Activated effector memory CD4-positive, alpha-beta T cell treated with anti-CD3 and anti-CD28 coated beads, Interleukin-2, amount 50 U/mL, for 16 hours (primary cell): ENCODE data around the gene CCDC106.

Source experiments
- DNase-seq: peaks from one replicate; pipeline ENCODE4 v3.0.0-alpha.2; 2020

The CCDC106 gene

DNA sequence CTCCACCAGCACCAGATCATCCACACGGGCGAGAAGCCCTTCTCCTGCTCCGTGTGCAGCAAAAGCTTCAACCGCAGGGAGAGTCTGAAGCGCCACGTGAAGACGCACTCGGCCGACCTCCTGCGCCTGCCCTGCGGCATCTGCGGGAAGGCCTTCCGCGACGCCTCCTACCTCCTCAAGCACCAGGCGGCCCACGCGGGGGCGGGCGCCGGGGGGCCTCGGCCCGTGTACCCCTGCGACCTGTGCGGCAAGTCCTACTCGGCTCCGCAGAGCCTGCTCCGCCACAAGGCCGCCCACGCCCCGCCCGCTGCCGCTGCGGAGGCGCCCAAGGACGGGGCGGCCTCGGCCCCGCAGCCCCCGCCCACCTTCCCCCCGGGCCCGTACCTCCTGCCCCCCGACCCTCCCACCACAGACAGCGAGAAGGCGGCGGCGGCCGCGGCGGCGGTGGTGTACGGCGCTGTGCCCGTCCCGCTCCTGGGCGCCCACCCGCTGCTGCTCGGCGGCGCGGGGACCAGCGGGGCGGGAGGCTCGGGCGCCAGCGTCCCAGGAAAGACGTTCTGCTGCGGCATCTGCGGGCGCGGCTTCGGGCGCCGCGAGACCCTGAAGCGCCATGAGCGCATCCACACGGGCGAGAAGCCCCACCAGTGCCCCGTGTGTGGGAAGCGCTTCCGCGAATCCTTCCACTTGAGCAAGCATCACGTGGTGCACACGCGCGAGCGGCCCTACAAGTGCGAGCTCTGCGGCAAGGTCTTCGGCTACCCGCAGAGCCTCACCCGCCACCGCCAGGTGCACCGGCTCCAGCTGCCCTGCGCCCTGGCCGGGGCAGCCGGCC lies 33.1 kb upstream of the CCDC106 start:
- DNase-seq = no peak

DNA sequence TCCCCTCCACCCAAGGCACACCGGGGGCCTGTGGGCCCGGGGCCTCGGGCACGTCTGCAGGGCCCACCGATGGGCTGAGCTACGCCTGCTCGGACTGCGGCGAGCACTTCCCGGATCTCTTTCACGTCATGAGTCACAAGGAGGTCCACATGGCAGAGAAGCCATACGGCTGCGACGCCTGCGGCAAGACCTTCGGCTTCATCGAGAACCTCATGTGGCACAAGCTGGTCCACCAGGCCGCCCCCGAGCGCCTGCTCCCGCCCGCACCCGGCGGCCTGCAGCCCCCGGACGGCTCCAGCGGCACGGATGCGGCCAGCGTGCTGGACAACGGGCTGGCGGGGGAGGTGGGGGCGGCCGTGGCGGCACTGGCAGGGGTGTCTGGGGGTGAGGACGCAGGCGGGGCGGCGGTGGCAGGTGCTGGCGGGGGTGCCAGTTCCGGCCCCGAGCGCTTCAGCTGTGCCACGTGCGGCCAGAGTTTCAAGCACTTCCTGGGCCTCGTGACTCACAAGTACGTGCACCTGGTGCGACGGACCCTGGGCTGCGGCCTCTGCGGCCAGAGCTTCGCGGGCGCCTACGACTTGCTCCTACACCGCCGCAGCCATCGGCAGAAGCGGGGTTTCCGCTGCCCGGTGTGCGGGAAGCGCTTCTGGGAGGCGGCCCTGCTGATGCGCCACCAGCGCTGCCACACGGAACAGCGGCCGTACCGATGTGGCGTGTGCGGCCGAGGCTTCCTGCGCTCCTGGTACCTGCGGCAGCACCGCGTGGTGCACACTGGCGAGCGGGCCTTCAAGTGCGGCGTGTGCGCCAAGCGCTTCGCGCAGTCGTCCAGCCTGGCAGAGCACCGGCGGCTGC lies 32.2 kb upstream of the CCDC106 start:
- DNase-seq = no peak

DNA sequence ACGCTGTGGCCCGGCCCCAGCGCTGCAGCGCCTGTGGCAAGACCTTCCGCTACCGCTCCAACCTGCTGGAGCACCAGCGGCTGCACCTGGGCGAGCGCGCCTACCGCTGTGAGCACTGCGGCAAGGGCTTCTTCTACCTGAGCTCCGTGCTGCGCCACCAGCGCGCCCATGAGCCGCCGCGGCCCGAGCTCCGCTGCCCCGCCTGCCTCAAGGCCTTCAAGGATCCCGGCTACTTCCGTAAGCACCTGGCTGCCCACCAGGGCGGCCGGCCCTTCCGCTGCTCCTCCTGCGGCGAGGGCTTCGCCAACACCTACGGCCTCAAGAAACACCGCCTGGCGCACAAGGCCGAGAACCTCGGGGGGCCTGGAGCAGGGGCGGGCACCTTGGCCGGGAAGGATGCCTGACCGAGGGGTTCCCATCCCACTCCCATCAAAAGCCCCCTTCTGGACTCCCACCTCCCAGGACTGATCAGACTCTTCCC lies 31.6 kb upstream of the CCDC106 start:
- DNase-seq = no peak

DNA sequence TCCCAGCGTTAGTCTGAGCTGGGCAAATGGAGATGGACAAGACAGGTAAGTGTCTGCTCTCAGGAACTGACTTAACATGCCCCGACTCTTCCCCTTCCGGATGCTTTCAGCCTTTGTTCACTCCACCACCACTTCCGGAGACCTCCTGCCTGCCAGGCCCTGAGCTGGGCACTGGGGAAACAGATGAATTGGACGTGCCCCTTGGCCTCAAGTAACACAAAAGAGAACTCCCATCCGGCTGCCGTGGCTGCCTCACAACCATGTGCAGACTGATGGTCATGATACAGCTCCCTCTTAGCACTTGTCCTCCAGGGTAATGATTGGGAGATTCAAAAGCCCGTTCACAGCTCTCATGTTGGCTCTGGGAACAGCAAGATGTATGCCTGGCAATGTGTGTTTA lies 30.6 kb upstream of the CCDC106 start:
- DNase-seq = no peak

DNA sequence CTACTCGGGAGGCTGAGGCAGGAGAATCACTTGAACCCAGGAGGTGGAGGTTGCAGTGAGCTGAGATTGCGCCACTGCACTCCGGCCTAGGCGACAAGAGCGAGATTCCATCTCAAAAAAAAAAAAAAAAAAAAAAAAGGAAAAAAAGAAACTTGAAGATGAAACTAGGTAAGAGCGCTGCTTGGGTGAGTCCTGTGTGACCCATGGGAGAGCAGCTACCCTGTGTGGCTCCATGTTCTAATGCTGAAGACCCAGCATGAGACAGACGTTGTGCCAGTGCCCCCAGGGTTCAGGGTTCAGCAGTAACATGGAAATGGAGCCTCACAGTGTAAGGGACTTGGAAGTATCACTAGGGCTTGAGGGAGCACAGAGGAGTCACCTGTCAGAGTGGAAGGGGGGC lies 29.6 kb upstream of the CCDC106 start:
- no peak for DNase-seq

DNA sequence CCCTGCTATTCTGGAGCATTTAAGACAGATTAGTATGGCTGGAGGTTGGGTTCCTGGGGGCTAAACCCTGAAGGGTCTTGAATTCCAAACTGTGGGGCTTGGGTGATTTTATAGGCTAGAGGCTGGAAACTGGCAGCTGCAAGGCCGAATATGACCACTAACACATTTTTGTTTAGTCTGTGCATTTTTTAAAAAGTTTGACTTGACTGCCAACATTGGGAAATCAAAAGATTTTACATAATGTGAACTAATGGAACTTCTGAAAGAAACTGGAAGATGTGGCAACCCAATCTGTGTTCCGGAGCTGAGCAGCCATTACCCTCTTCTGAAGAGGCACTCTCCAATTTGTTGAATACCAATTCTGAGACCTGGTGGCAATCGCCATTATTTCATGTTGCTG lies 28.7 kb upstream of the CCDC106 start:
- no peak for DNase-seq

DNA sequence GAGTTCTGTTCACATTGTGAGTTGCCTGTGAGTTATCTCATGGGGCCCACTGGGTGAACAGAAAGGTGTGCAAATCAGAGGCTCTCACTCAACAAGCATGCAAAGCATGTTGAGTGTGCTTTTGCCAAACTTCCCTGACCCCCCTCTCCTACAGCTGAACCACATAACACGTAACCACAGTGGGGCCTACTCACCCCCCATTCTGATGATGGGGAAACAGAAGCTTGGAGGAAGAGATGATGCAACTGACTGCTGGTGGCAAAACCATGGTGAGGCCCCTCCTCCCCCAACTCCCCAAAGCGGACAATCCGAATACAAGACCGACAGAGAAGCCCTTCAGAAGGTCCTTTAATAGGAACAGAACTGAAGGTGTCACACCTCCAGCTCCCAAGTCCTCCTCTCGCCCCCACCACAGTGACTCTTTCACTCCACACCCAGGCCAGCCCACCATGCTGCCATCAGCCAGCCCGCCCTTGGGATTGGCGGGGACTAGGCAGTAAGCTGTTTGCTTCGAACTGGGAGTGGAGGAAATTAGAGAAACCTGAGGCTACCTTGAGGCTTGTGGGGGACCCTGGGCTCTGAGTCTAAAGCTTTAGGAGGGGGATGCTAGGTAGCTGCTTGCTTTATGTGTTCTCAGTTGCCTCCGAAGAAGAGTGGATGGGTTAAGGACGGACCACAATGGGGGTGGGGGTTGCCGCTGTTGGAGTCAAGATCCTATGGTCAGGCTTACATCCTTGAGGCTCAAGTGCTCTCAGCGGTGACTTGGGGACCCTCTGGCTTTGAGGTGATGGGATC lies 27.4 kb upstream of the CCDC106 start:
- no peak for DNase-seq

DNA sequence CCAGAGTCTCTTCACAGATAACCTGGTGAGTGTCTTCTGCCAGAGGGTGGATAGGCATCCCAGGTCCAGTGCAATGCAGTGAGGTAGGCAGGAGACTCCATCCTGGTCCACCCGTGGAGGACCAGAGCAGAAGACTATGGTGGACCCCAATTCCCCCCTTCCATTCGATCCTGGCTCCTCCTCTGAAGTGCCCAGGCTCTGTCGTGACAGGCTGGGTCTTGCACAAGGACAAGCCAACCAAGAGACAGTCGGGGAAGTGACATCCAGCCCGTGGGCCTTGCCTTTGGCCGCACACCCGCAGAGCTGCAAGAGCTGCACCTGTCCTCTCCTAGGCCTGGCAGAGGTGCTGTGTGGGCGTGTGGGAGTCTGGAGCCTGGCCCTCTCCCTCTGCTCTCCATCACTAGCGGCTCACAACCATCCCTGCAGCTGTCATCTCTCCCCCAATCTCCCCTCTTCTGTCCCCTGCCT lies 26.8 kb upstream of the CCDC106 start:
- no peak for DNase-seq

DNA sequence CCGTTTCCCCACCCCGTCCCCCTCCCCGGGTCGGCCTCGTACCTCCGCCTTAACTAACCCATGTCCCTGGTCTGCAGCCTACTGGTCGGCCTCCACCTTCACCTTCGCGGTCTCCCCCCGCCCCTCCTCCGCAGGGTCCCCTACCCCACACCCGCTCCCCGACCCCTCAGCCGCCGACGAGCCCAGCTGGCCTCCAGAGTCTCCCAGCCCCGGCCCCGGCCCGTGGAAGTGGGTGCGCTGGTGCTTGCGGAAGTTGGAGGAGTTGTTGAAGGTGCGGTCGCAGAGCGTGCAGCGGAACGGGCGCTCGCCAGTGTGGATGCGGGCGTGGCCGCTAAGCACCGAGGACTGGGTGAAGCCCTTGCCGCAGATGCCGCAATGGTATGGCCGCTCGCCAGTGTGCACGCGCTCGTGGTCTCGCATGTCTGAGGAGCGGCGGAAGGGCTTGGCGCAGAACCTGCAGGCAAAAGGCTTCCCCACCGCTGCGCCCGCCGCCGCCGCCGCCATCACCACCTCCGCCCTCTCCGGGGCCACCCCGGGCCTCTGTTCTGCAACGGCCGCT lies 26.3 kb upstream of the CCDC106 start:
- DNase-seq = no peak

DNA sequence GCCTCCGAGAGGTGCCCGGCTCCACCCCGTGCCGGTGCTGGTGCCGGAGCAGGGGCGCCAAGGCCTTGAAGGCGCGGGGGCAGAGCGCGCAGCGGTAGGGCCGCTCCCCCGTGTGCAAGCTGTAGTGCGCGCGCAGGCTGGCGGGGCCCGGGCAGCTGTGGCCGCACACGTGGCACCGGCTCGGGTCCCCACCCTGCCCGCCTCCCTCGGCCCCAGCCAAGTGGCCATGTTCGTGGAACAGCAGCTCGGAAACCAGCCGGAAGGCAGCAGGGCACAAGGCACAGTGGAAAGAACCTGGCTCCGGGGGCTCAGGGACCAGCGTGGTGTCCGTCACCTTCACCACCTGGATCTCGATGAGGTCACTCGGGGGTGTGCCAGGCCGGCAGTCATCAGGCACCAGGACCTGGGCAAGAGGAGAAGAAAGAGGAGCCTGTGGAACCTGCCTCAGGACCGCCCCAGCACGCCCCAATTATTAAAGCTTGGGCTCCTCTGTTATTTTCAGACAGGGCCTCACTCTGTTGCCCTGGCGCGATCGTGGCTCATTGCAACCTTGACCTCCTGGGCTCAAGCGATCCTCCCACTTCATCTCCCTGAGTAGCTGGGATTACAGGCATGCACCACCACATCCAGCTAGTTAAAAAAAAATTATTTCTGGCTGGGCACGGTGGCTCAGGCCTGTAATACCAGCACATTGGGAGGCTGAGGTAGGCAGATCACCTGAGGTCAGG lies 25.6 kb upstream of the CCDC106 start:
- DNase-seq = no peak

DNA sequence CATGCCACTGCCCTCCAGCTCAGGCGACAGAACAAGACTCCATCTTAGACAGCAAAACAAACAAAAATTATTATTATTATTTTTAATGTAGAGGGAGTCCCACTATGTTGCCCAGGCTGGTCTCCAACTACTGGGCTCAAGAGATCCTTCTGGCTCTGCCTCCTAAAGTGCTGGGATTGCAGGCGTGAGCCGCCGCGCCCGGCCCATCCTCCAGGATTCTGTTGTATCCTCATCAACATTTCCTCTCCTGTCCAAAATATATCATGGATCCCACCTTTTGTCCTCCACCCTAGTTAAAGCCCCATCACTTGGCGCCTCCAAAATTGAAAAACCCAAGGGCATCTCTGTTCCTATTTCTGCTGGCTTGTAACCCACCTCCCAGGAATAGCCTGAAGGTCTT lies 24.9 kb upstream of the CCDC106 start:
- DNase-seq = no peak

DNA sequence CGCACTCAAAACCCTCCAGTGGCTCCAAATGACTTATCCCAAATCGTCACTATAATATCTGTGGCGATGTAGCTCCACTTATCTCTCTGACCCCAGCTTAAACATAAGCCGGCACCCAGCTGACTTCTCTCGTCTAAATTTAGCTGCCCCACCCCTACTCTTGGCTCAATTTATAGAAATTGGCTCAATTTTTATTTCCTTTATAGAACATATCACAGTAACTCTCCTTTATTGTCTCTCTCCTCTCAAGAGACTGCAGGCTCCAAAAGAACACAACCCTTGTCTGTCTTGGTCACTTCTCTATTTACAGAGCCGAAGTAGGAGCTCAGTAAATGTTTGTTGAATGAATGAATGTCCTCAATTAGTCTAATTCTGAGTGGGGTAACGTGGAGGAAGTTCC lies 24.5 kb upstream of the CCDC106 start:
- no peak for DNase-seq

DNA sequence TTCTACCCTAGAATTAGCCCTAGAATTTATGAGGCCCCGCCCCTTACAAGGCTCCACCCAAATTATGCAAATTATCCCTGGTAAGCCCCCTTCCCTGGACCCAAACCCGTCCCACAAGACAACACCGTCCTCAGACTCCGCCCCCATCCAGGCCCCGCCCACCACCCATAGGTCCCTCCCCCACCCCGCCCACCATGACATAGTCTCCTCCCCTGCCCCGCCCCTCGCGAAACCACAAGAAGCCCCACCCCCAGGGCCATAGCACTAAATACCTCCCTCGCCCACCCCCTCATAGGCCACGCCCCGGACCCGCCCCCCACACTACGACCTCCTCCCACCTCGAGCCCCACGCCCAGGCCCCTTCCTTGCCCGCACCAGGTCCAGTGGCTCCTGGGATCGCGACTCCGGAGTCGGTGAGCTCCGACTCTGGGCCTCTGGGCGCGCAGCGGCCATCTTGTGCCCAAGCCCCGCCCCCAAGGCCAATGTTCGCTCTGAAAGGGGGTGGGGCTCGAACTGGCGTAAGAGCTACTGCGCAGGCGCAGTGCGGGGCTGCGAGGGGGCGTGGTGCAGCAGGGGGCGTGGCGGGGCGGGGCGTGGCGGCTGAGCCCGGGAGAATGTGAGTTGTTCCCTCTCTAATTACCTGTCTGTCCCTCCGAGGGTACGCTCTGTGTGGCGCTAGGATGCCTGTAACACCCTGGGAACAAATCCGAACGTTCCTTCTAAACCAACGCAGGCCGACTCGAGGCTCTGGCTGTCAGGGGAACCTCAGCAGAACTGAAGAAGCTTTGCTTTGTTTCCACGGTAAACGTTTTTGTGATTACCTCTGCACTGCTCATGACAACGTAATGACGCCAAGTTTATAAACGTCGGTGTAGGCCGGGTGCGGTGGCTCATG lies 23.7 kb upstream of the CCDC106 start, which contains the start of gene ZNF784:
Gene ZNF784, minus strand, starts transcription at position 458 of the 895 bp plus-strand sequence. Its CDS starts 5 bp downstream, at position 453.
- DNase-seq = peak; percentile 97

DNA sequence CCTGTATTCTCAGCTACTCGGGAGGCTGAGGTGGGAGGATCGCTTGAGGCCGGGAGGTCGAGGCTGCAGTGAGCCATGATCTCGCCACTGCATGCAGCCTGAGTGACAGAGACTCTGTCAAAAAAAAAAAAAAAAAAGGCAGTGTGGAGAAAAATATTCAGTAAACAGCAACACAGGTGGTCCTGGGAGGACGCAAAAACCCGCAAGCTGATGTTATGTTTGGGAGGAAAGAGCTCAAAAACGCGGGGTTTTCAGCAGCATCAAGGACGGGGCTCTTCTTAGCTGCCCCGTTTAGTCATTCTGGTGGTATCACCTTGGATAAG lies 23.0 kb upstream of the CCDC106 start:
- no peak for DNase-seq

DNA sequence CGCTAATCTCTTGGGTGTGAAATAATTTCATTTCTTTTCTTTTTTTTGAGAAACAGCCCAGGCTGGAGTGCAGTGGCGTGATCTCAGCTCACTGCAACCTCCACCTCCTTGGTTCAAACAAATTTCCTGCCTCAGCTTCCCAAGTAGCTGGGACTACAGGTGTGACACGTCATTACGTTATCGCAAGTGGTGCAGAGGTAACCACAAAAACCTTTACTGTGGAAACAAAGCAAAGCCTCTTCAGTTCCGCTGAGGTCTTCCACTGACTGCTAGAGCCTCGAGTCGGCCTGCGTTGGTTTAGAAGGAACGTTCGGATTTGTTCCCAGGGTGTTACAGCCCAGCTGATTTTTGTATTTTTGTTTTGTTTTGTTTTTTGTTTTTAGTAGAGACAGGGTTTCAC lies 21.7 kb upstream of the CCDC106 start:
- peak; percentile 82 for DNase-seq

DNA sequence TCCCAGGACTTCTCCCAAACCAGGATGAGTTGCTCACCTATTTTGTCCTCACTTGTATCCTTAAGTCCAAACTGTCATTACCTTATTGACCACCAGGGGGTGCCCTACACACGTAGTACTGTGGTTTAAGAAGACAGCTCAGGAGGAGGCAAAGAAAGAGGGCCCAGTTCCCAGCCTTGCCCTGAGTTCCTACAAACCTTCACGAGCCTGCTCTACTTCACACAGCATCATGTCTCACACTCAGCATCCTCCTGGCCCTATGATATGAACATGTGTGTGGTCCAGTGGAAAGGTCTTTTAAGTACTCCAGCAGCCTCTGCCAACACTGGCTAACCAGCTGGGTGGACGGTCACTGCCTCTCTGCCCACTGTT lies 15.6 kb upstream of the CCDC106 start:
- DNase-seq = peak; percentile 91

DNA sequence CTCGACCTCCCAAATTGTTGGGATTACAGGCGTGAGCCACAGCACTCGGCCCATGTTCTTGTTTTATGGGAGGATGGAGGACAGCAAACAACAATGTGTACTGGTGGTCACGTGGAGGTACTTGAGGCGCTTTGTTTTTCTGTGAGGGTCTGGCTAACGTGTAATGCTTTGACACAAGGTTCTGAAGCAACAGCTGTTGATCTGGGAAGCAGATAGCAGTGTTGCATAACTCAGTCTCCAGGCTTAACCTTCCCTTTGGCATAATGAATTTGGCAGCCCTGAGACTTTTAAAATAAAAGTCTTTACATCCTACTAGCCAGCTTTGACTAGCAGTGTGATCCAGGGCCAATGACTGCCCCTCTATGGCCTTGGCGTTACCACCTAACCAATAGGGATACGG lies 14.2 kb upstream of the CCDC106 start:
- no peak for DNase-seq

DNA sequence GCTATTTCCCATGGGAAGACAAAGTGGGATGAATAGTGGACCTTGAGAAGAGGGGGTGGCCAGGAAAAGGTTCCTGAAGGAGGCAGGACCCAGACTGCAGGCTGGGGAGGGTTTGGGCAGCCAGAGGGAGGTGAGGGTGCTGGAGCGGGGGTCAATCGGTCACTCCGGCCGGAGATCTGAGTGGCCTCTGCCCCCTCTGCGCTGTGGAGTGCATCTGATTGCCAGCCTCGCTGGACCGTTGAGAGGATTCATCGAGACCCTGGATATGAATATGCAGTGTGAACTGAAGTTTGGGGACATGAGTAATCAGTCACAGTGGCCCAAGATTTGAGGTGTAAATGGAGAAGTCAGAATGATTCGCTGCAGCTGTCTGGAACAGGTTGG lies 12.7 kb upstream of the CCDC106 start:
- no peak for DNase-seq

DNA sequence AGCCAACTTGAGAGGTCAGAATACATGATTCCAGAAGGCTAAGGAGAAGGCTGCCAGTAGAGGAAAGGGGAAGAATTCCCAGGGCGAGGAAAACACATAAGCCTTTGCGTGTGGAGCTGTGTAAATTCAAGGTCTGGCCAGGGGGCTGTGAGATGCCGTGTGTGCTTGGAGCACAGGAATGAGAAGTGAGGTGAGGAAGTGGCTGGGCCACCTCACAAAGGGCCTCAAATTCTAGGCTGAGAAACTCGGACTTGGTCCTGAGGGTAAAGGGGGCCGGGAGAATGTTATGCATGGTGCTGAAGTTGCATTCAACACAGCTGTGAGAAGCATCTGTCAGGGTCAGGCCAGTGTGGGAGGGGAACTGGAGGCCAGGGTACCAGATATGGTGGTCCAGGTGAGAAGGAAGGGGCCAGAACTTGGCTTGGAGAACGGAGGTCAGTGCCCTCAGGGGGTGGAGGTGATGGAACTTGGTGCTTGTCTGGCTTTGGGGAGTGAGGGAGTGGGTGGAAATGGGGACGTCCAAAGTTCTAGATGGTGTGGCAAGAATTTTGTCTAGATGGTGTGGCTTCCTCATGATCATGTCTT lies 12.1 kb upstream of the CCDC106 start:
- no peak for DNase-seq

DNA sequence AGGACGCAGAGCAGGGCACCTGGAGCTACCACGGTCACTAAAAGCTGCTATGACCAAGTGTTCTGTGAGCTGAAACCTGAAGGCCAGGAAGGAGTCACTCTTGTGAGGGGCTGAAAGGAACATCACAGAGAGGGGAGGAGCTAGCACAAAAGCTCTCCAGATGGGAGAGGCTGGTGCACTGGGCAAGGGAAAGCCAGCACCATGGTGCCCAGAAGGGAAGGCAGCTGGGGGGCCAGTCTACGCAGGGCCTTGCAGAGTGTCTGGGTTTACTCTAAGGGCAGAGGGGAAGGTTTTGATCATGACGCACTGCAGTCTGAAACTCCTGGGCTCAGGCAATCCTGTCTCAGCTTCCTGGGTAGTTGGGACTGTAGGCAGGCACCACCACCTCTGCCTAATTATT lies 11.3 kb upstream of the CCDC106 start:
- DNase-seq = no peak

DNA sequence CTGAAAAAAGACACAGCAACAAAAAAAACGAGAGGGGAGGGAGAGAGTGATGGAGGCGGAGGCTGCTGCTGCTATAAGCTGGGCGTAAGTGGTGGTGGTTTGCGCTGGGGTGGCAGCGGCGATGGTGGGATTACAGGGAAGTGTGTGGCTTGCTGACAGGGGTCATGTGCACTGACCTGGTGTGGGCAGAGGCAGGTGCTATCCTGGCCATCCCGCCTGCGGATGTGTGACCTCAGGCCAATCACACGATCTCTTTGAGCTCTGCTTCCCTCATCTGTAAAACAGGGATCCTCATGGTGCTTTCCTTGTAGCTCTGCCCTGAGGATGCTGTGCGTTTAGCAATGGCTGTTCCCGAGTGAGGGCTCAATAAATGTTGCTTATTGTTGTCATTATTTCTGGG lies 10.5 kb upstream of the CCDC106 start:
- DNase-seq = no peak
